Esophagus (tissue), 2 donors: Measurements from ENCODE around the gene SLAMF6. TPM values are rescaled to one million over a fixed set of nuclear protein-coding genes. Genes with fewer than 3 reads are reported as not detected.
A peak's percentile ranks its signal among the peaks of the same experiment; 100 is the strongest.

Experiments used
- H3K27ac ChIP-seq, 2 donors: one replicate each; pipeline ENCODE4 v1.5.1; 2013; ENCODE audit warnings: low read depth in 2 of 2, mild to moderate bottlenecking in 2 of 2, inconsistent platforms in 1 of 2, low read length in 1 of 2, moderate library complexity in 1 of 2
- H3K27me3 ChIP-seq, 2 donors: one replicate each; pipeline ENCODE4 v1.6.1; 2013; ENCODE audit warnings: low read length in 2 of 2, control low read depth in 1 of 2, mild to moderate bottlenecking in 1 of 2; ENCODE audit not compliant: insufficient read depth in 2 of 2, control insufficient read depth in 1 of 2
- H3K36me3 ChIP-seq, 2 donors: one replicate each; pipeline ENCODE4 v1.6.1; 2013; ENCODE audit warnings: low read length in 1 of 2; ENCODE audit not compliant: control insufficient read depth in 2 of 2, insufficient read depth in 2 of 2
- H3K4me1 ChIP-seq, 2 donors: one replicate each; pipeline ENCODE4 v1.6.1; 2013; ENCODE audit warnings: low read length in 1 of 2; ENCODE audit not compliant: control insufficient read depth in 2 of 2, insufficient read depth in 2 of 2
- H3K4me3 ChIP-seq, 2 donors: one replicate each; pipeline ENCODE4 v1.5.1; 2013; ENCODE audit warnings: low read length in 2 of 2, mild to moderate bottlenecking in 2 of 2, low read depth in 1 of 2, moderate library complexity in 1 of 2
- H3K9me3 ChIP-seq, 2 donors: one replicate each; pipeline ENCODE4 v1.6.1; 2013; ENCODE audit warnings: mild to moderate bottlenecking in 2 of 2, low read depth in 1 of 2, low read length in 1 of 2, moderate library complexity in 1 of 2; ENCODE audit not compliant: control insufficient read depth in 2 of 2, insufficient read depth in 1 of 2
- WGBS, 2 donors: extraction: QIAGEN DNeasy Blood & Tissue Kit; methylation state at CpG; one replicate each; pipeline ENCODE4 v1.1.7; 2013; 5-methylcytosine and 5-hydroxymethylcytosine counted together
- polyA plus RNA-seq, 2 donors: library from polyadenylated mRNA; stranded (reverse); fragments of 200-250 nt; gene quantifications; one replicate each; pipeline ENCODE4 v1.2.3, GENCODE V29; 2013
- donor health status: healthy with polysubstance abuse.
- donor health status: Bipolar disorder and iron deficiency.

Gene SLAMF6
- polyA plus RNA-seq, 2 donors, result 0.55 to 1.4 TPM

DNA sequence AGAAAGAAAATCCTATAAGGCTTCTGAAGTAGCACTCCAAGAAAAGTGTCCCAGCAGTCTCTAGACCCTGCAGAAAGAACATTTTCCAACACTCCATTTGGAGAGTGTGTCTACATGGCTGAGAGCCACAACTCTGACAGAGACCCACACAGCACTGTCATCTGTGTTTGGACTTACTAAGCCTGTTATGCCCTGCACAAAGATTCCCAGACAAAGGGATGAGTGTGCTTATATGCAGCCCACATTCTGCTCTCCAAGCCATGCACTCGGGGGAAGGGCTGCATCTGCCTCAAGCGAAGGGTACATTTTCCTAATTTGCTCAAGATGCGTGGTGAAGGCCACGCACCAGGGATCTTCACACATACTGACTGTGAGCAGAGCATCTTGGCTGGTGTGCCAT lies 24.4 kb upstream of the SLAMF6 start:
- H3K4me1 ChIP-seq, result no peaks in the 10 kb centered on the region
- no peaks in the 10 kb centered on the region for H3K36me3 ChIP-seq

DNA sequence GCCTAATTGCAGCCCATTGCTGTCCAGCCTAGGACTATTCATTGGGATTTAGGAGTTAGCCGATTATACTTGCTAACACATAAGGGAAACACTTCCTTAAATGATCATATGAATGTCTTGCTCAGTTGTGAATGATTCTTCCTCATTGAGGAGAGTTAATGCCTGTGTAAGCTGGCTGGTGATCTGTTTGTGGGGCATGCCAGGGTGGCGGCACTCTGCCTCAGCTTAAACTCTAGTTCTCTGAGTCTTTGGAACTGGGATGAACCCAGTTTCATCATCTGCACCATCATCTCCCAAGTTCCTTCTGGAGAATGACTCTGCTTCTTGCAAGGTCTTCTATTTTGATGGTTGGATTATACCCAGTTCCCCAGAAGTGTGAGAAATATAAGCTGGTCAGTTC lies 23.9 kb upstream of the SLAMF6 start:
- no peaks in the 10 kb centered on the region for H3K9me3 ChIP-seq
- no peaks in the 10 kb centered on the region for H3K27me3 ChIP-seq
- no peaks in the 10 kb centered on the region for H3K4me1 ChIP-seq
- WGBS, 2 donors, result 86 to 90% methylated on average over 2 of the region's 2 CpGs
- no peaks in the 10 kb centered on the region for H3K36me3 ChIP-seq
- no peak overlapping the region for H3K27ac ChIP-seq
- no peak overlapping the region for H3K4me3 ChIP-seq

More for the DNA sequence above, 24.4 kb upstream of the SLAMF6 start:
- 66 to 82% methylated on average over 4 of the region's 4 CpGs for WGBS, 2 donors
- Histone ChIP-seq H3K27me3 (no peaks in the 10 kb centered on the region), H3K27ac (no peak overlapping the region), H3K4me3 (no peak overlapping the region), H3K9me3 (no peaks in the 10 kb centered on the region)

DNA sequence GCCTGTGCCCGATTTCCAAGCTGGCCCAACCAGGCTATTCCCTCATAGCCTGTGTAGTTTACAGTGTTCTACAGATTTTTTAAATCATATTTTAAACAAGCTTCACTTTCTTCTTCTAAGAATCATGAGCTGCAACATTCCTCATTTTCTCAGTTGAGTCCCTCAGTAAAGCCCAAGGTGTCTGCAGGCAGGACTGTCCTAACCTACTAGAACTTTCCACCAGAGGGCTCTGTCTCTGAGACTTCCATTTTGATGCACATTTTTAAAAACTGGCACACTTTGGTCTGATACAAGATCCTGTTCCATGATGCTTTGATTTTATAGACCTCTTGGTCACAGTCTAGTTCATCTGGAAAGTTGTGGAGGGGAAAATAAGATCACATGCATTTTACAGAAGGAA lies 21.6 kb upstream of the SLAMF6 start:
- H3K36me3 ChIP-seq, result no peaks in the 10 kb centered on the region
- H3K9me3 ChIP-seq, result no peaks in the 10 kb centered on the region
- 72 to 77% methylated on average over 1 of the region's 1 CpG for WGBS, 2 donors
- no peak overlapping the region for H3K4me3 ChIP-seq
- H3K27me3 ChIP-seq, result no peaks in the 10 kb centered on the region
- H3K27ac ChIP-seq, result no peak overlapping the region
- no peaks in the 10 kb centered on the region for H3K4me1 ChIP-seq

DNA sequence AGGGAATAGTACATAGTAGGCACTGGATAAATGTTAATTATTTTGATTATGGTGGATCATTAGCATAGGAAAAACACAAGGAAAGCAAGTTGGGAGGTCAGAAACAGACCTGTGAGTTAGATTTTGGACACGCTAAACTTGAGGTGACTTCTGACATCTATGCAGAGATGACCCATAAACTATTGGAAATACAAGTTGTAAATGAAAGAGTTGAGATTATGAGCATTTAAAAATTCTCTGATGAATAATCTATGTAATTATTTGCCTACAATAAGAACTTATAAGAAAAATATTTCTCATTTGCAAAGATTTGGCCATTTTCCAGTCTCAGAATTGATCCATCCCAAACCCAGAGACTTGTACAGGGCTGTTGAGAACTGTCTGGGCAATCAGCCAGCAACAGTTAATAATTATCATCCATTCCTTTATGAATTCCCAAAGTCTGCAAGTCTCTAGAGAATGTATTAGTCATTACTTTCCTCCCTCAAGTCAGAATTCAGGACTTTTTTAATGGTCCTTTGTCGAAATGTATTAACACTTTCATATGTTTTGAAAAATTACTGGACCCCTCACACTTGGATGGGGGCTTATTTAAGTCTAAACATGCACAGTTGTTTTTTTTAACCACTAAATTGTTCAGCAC lies 19.4 kb upstream of the SLAMF6 start:
- no peak overlapping the region for H3K4me3 ChIP-seq
- H3K4me1 ChIP-seq, result no peaks in the 10 kb centered on the region
- no peak overlapping the region for H3K27ac ChIP-seq
- 1% methylated on average over 2 of the region's 2 CpGs for WGBS, 2 donors
- H3K36me3 ChIP-seq, result no peaks in the 10 kb centered on the region
- no peaks in the 10 kb centered on the region for H3K27me3 ChIP-seq
- no peaks in the 10 kb centered on the region for H3K9me3 ChIP-seq

DNA sequence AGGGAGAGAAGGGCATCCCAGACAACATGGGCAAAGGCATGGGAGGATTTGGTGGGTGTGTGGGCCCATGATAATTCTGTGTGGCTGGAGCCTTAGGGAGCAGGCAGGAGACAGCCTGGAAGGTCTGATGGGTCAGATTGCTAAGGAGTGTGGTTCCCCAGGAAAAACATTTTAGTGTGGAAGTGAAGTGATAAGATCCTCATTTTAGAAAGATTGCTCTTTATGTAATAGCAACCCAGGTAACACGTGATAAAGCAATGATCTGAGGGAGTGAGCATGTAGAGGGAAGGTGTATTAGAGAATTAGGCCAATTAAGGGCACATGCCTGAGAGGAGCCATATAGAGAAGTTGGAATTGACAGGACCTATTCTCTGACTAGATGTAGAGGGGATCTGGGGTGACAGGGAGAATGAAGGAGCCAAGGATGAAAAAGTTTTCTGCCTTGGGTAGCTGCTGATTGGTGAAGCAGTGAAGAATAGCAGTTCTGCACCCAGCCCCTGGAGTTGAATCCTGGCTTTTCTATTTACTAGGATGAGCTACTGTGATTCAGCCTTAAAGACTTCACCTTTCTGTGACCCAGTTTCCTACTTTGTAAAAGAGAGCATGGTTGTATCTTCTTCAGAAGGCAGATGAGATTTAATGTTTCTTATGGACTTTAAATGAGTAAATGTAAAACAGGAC lies 18.7 kb upstream of the SLAMF6 start:
- Histone ChIP-seq H3K27me3 (no peaks in the 10 kb centered on the region), H3K27ac (no peak overlapping the region), H3K9me3 (no peaks in the 10 kb centered on the region), H3K4me1 (no peaks in the 10 kb centered on the region), H3K36me3 (no peaks in the 10 kb centered on the region), H3K4me3 (no peak overlapping the region)
- 41 to 64% methylated on average over 1 of the region's 1 CpG for WGBS, 2 donors

DNA sequence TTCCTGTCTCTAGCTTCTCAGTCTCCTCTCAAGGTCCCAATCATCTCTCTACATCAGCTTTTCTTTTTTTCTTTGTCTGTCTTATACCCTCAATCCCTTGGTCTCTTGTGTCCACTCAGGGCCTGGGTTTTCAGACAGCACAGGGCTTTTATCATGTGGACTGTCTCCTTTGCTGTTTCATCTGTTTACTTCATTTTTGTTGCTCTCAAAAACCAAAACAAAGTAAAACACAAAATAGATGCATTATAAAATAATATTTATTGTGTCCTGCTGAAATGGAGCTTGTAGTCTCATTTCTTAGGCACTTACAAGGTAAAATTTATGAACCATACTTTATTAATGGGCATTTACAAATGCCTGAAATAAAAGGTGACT lies 17.8 kb upstream of the SLAMF6 start:
- no peaks in the 10 kb centered on the region for H3K4me1 ChIP-seq
- H3K27me3 ChIP-seq, result no peaks in the 10 kb centered on the region
- H3K36me3 ChIP-seq, result no peaks in the 10 kb centered on the region
- H3K4me3 ChIP-seq, result no peak overlapping the region
- H3K9me3 ChIP-seq, result no peaks in the 10 kb centered on the region
- H3K27ac ChIP-seq, result peak overlapping the region in 1 of 2 donors; percentile 30

DNA sequence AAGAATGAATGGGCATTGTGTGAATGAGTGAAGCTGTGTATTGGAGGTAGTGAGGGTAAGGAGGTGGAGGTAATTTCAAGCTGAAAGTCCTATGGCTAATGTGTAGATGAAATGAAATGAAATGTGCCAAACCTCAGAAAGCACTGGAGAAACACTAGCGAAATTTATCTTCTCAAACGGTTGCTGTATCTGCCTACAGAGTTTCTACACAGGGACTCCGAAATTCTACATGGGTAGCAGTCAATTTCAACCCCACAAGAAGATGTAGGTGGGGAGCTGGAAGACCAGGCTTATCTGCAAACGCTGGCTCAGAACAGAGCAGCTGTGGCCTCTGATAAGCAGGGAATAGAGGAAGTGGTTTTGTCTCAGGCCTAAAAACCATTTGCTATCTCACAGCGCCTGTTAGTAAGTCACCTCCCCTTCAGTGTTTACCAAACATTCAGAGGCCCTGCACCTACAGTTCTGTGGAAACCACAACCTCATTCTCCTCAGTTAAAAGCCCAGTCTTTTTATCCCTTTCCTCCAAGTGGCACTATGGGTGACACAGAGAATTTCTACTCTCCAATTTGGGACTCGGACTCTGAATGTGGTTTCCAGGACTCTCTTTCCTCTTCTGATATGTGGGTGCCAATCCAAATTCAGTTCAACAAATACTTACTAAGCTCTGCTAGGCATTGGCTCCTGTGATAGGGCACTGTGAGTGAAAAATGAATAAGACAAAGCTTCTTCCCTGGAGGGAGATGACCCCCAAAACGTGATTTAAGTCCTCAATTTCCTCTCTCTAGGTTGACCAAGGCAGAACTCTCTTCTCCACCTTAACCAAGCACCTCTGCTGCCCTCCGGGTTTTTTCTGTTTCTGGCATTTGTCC lies 17.2 kb upstream of the SLAMF6 start:
- Histone ChIP-seq H3K36me3 (no peaks in the 10 kb centered on the region), H3K4me1 (no peaks in the 10 kb centered on the region), H3K27ac (peak overlapping the region in 1 of 2 donors; percentile 30), H3K9me3 (peaks cover 0 to 1% of the 10 kb centered on the region in 2 donors), H3K4me3 (no peak overlapping the region), H3K27me3 (no peaks in the 10 kb centered on the region)
- 40 to 51% methylated on average over 8 of the region's 8 CpGs for WGBS, 2 donors

DNA sequence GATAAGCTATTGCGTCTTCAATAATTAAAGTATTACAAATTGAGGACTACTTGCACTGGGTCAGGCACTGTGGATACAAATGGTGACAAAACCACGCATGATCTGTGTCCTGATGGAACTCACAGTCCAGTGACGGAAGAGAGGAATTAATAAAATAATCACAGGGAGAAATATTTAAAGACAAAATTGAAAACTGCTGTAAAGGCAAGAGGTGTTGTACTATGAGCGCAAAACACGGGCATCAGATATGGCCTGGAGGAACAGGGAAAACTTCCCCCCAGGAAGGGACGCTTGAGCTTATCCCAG lies 16.6 kb upstream of the SLAMF6 start:
- Histone ChIP-seq H3K27ac (no peak overlapping the region), H3K9me3 (peaks cover 0 to 2% of the 10 kb centered on the region in 2 donors), H3K36me3 (no peaks in the 10 kb centered on the region), H3K27me3 (no peaks in the 10 kb centered on the region), H3K4me3 (no peak overlapping the region), H3K4me1 (no peaks in the 10 kb centered on the region)
- WGBS, 2 donors, result 65 to 86% methylated on average over 6 of the region's 6 CpGs

DNA sequence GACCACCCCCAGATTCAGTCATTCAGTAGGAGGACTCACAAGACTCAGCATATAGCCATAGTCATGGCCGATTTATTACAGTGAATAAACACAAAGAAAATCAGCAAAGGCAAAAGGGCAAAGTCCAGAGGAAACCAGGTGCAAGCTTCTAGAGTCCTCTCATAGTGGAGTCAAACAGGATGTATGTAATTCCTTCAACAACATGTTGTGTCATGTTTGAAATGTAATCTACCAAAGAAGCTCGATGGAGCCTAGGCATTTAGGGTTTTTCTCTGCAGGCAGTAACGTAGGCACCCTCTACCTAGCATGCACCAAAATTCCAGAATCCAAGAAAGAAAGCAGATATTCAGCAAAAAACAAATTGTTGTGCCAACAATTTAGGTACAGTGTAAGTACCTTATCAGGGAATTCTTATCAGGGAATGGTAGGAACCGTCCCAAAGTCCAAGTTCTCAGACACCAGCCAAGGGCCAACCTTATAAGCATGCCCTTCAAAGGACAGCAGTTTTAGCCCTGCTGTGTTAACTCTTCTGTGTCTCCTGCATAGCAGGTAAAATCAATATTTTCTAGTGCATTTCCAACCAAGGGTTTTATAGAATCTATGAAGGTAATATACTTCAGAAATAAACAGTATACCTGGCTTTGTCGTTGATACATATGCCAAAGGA lies 16.1 kb upstream of the SLAMF6 start:
- peaks cover 0 to 2% of the 10 kb centered on the region in 2 donors for H3K9me3 ChIP-seq
- 51 to 61% methylated on average over 5 of the region's 5 CpGs for WGBS, 2 donors
- H3K27me3 ChIP-seq, result no peaks in the 10 kb centered on the region
- H3K36me3 ChIP-seq, result no peaks in the 10 kb centered on the region
- no peak overlapping the region for H3K27ac ChIP-seq
- H3K4me1 ChIP-seq, result no peaks in the 10 kb centered on the region
- H3K4me3 ChIP-seq, result no peak overlapping the region
